ENCODE measurements around the gene DHPS. TPM values are rescaled to one million over a fixed set of nuclear protein-coding genes. Genes with fewer than 3 reads are reported as not detected.
"Not testable (repeated sequence)": the region's sequence is repeated elsewhere in the genome, so short reads cannot be mapped to it uniquely, and the experiment has no call there.

Gene DHPS
- total RNA-seq, 1 donor from 2014 or later = 78.3 TPM

- H3K4me1 Mint-ChIP-seq = no peaks in the 10 kb centered on the region
- Histone ChIP-seq H3K27me3 (no peaks in the 10 kb centered on the region), H3K4me1 (no peaks in the 10 kb centered on the region), H3K9ac (no peak overlapping the region), H2AFZ (replicated peaks) (no peak overlapping the region), H3K36me3 (no peaks in the 10 kb centered on the region), H3K27ac (no peak overlapping the region), H3K9me3 (ENCODE audit: low read depth) (no peaks in the 10 kb centered on the region), H4K20me1 (ENCODE audit: low read depth) (no peaks in the 10 kb centered on the region), H3F3A (ENCODE audit: low read depth) (no peaks in the 10 kb centered on the region), H3K4me3 (no peak overlapping the region), H3K4me2 (no peak overlapping the region), H3K79me2 (ENCODE audit: low read depth) (no peaks in the 10 kb centered on the region)
- H3K27me3 Mint-ChIP-seq (ENCODE audit: insufficient read depth, low read depth) = no peaks in the 10 kb centered on the region
- H3K9me3 Mint-ChIP-seq = peaks cover 2% of the 10 kb centered on the region
- H3K4me3 Mint-ChIP-seq = no peak overlapping the region
- H3K36me3 Mint-ChIP-seq = peaks cover 17% of the 10 kb centered on the region
- peak; percentile 60 for DNase-seq (ENCODE audit: low spot score)
- no peak overlapping the region for H3K27ac Mint-ChIP-seq
- TF ChIP-seq, protein P1, sequence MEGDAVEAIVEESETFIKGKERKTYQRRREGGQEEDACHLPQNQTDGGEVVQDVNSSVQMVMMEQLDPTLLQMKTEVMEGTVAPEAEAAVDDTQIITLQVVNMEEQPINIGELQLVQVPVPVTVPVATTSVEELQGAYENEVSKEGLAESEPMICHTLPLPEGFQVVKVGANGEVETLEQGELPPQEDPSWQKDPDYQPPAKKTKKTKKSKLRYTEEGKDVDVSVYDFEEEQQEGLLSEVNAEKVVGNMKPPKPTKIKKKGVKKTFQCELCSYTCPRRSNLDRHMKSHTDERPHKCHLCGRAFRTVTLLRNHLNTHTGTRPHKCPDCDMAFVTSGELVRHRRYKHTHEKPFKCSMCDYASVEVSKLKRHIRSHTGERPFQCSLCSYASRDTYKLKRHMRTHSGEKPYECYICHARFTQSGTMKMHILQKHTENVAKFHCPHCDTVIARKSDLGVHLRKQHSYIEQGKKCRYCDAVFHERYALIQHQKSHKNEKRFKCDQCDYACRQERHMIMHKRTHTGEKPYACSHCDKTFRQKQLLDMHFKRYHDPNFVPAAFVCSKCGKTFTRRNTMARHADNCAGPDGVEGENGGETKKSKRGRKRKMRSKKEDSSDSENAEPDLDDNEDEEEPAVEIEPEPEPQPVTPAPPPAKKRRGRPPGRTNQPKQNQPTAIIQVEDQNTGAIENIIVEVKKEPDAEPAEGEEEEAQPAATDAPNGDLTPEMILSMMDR (IDR thresholded peaks at IDR 0.05) = no peak
- TF ChIP-seq EZH2phosphoT487 (IDR thresholded peaks at IDR 0.05) = no peak
- no peak for TF ChIP-seq EZH2 (IDR thresholded peaks at IDR 0.05)
Observed at GRCh38 chr19:12647490-12648071, 34.1 kb downstream of the DHPS start.

- no peaks in the 10 kb centered on the region for H3K27me3 Mint-ChIP-seq (ENCODE audit: insufficient read depth, low read depth)
- no peak overlapping the region for H3K4me3 ChIP-seq
- H3K4me1 ChIP-seq = no peaks in the 10 kb centered on the region
- TF ChIP-seq, protein P1 (IDR thresholded peaks at IDR 0.05) = no peak
- TF ChIP-seq EZH2phosphoT487 (IDR thresholded peaks at IDR 0.05) (no peak), EZH2 (IDR thresholded peaks at IDR 0.05) (no peak)
- H3K9ac ChIP-seq = no peak overlapping the region
- no peak overlapping the region for H3K27ac Mint-ChIP-seq
- H3K9me3 ChIP-seq (ENCODE audit: low read depth) = no peaks in the 10 kb centered on the region
- no peak overlapping the region for H2AFZ ChIP-seq (replicated peaks)
- no peaks in the 10 kb centered on the region for H3K27me3 ChIP-seq
- H3K9me3 Mint-ChIP-seq = peaks cover 2% of the 10 kb centered on the region
- H3K36me3 ChIP-seq = no peaks in the 10 kb centered on the region
- H3K4me1 Mint-ChIP-seq = no peaks in the 10 kb centered on the region
- no peak overlapping the region for H3K27ac ChIP-seq
- H3K36me3 Mint-ChIP-seq = peaks cover 20% of the 10 kb centered on the region
- H3K4me2 ChIP-seq = no peak overlapping the region
- no peak for DNase-seq (ENCODE audit: low spot score)
- no peaks in the 10 kb centered on the region for H3K79me2 ChIP-seq (ENCODE audit: low read depth)
- H4K20me1 ChIP-seq (ENCODE audit: low read depth) = no peaks in the 10 kb centered on the region
- no peaks in the 10 kb centered on the region for H3F3A ChIP-seq (ENCODE audit: low read depth)
- H3K4me3 Mint-ChIP-seq = no peak overlapping the region
Observed at GRCh38 chr19:12647047-12647446, 34.6 kb downstream of the DHPS start.

GRCh38 chr19:12646551-12646950 lies 35.1 kb downstream of the DHPS start:
- TF ChIP-seq EZH2phosphoT487 (IDR thresholded peaks at IDR 0.05) (no peak), EZH2 (IDR thresholded peaks at IDR 0.05) (no peak)
- TF ChIP-seq, protein P1 (IDR thresholded peaks at IDR 0.05) = no peak
- Histone ChIP-seq H3K27me3 (no peaks in the 10 kb centered on the region), H3K9me3 (ENCODE audit: low read depth) (no peaks in the 10 kb centered on the region), H4K20me1 (ENCODE audit: low read depth) (no peaks in the 10 kb centered on the region), H3K4me2 (no peak overlapping the region), H3K4me3 (no peak overlapping the region), H3F3A (ENCODE audit: low read depth) (no peaks in the 10 kb centered on the region), H3K27ac (no peak overlapping the region), H3K79me2 (ENCODE audit: low read depth) (no peaks in the 10 kb centered on the region), H2AFZ (replicated peaks) (no peak overlapping the region), H3K36me3 (no peaks in the 10 kb centered on the region), H3K9ac (no peak overlapping the region), H3K4me1 (no peaks in the 10 kb centered on the region)
- Mint-ChIP-seq H3K4me1 (no peaks in the 10 kb centered on the region), H3K4me3 (no peak overlapping the region), H3K27ac (no peak overlapping the region), H3K36me3 (peaks cover 18% of the 10 kb centered on the region), H3K9me3 (peaks cover 2% of the 10 kb centered on the region), H3K27me3 (ENCODE audit: insufficient read depth, low read depth) (peaks cover 1% of the 10 kb centered on the region)
- no peak for DNase-seq (ENCODE audit: low spot score)

- H3K9ac ChIP-seq; H3K4me3 Mint-ChIP-seq; H3K4me1 ChIP-seq; H3K27ac Mint-ChIP-seq; H2AFZ ChIP-seq (replicated peaks); H3K4me2 ChIP-seq; H3K27me3 Mint-ChIP-seq (ENCODE audit: insufficient read depth, low read depth); H3K9me3 ChIP-seq (ENCODE audit: low read depth); H3K4me1 Mint-ChIP-seq; H3F3A ChIP-seq (ENCODE audit: low read depth); H4K20me1 ChIP-seq (ENCODE audit: low read depth); H3K4me3 ChIP-seq; H3K36me3 ChIP-seq; H3K27ac ChIP-seq; DNase-seq (ENCODE audit: low spot score); H3K9me3 Mint-ChIP-seq; H3K79me2 ChIP-seq (ENCODE audit: low read depth); H3K36me3 Mint-ChIP-seq; H3K27me3 ChIP-seq: not testable (repeated sequence)
Observed at GRCh38 chr19:12643716-12644115, 38.0 kb downstream of the DHPS start.
